B cell (primary cell): ENCODE data around the gene MT1B.

ENCODE experiments used
- EZH2 ChIP-seq: IDR thresholded peaks from 2 replicates; pipeline ENCODE4 v1.6.1; 2012; ENCODE audit warnings: borderline replicate concordance, low read depth, mild to moderate bottlenecking, moderate library complexity, low read length; ENCODE audit not compliant: insufficient read depth, poor library complexity, severe bottlenecking
- TF ChIP-seq, protein P1 (sequence below): fragments of 200-600 bp; IDR thresholded peaks from one replicate; pipeline ENCODE4 v1.8.0; 2022; ENCODE audit warnings: antibody characterized with exemption, mild to moderate bottlenecking

GRCh38 chr16:56670620-56670934 is 18.9 kb downstream of the MT1B start:
- TF ChIP-seq, protein P1, sequence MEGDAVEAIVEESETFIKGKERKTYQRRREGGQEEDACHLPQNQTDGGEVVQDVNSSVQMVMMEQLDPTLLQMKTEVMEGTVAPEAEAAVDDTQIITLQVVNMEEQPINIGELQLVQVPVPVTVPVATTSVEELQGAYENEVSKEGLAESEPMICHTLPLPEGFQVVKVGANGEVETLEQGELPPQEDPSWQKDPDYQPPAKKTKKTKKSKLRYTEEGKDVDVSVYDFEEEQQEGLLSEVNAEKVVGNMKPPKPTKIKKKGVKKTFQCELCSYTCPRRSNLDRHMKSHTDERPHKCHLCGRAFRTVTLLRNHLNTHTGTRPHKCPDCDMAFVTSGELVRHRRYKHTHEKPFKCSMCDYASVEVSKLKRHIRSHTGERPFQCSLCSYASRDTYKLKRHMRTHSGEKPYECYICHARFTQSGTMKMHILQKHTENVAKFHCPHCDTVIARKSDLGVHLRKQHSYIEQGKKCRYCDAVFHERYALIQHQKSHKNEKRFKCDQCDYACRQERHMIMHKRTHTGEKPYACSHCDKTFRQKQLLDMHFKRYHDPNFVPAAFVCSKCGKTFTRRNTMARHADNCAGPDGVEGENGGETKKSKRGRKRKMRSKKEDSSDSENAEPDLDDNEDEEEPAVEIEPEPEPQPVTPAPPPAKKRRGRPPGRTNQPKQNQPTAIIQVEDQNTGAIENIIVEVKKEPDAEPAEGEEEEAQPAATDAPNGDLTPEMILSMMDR: no peak
- TF ChIP-seq EZH2: no peak
